Activated naive CD4-positive, alpha-beta T cell treated with anti-CD3 and anti-CD28 coated beads for 36 hours (primary cell): Measurements from ENCODE around the gene MALT1. TPM values are rescaled to one million over a fixed set of nuclear protein-coding genes. Genes with fewer than 3 reads are reported as not detected.
"Not testable (repeated sequence)": the region's sequence is repeated elsewhere in the genome, so short reads cannot be mapped to it uniquely, and the experiment has no call there.

Experiments used
- CTCF ChIA-PET: fragments of 350-600 bp; sonication (Branson Sonifier 250); formaldehyde crosslinking; loops from one replicate; lab custom pipeline; 2021; ENCODE audit warnings: antibody characterized with exemption; lab: Charles Lee
- DNase-seq: peaks from one replicate; pipeline ENCODE4 v3.0.0-alpha.2; 2020
- H3K27ac Mint-ChIP-seq: one replicate; pipeline ENCODE4 v1.8.0; 2021; ENCODE audit warnings: mild to moderate bottlenecking, mixed read lengths
- H3K27me3 Mint-ChIP-seq: one replicate; pipeline ENCODE4 v1.8.0; 2021; ENCODE audit warnings: low read depth, mixed read lengths
- H3K36me3 Mint-ChIP-seq: one replicate; pipeline ENCODE4 v1.8.0; 2021; ENCODE audit warnings: low read depth, mixed read lengths
- H3K4me1 Mint-ChIP-seq: one replicate; pipeline ENCODE4 v1.8.0; 2021; ENCODE audit warnings: low read depth, mixed read lengths
- H3K4me3 Mint-ChIP-seq: one replicate; pipeline ENCODE4 v1.8.0; 2021; ENCODE audit warnings: mild to moderate bottlenecking, moderate library complexity, mixed read lengths
- H3K9me3 Mint-ChIP-seq: one replicate; pipeline ENCODE4 v1.8.0; 2021; ENCODE audit warnings: mixed read lengths
- intact Hi-C: fragments of 100-400 bp; cut with micrococcal nuclease; formaldehyde crosslinking; loops from one replicate; pipeline ENCODE4 v1.15.1; 2023
- total RNA-seq, 2 experiments: library from RNA; stranded (reverse); gene quantifications; one replicate each; pipeline ENCODE4 v1.2.3, GENCODE V29; 2021

Gene MALT1
- total RNA-seq, 2 experiments from 2014 or later: 39.7 to 41.0 TPM

DNA sequence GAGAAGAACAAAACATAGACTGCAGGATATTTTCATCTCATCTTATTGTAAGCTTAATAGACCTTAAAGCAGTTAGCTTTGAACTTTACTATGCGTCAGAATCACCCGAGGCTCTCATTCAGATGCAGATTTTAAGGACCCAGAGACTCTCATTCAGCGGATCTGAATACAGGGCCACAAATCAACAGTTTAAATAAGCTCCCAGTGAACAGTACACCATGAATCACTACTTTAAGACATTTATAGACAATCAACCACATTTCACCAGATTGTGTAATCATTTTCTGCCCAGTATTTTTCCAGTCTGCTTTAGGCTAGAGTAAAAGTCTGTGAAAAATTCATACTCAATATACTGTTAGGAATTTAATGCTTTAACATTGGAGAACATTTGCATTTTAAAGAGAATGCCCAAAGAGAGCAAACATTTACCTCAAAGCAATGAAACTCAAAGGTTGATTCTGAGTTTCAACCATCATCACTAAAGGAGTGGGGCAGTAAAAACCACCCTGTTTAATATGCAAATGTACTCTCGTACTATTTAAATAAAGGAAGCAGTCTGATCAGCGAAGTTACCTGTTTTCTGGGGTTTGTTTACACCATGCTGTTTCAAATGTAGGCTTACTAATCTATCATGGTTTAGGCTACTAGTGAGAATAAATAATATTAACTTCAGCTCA lies 31.4 kb upstream of the MALT1 start:
- H3K27me3 Mint-ChIP-seq: no peaks in the 10 kb centered on the region
- no peak overlapping the region for H3K27ac Mint-ChIP-seq
- H3K36me3 Mint-ChIP-seq: no peaks in the 10 kb centered on the region
- no peaks in the 10 kb centered on the region for H3K9me3 Mint-ChIP-seq
- no peak for DNase-seq
- CTCF ChIA-PET: interaction anchor here (0.7 to 1.3 kb wide), 3 partner anchors 29 to 693 kb away, joined by 3 to 5 read pairs (median 3); no protein-coding TSS in a partner anchor
- H3K4me1 Mint-ChIP-seq: peaks cover 29% of the 10 kb centered on the region
- no peak overlapping the region for H3K4me3 Mint-ChIP-seq
- intact Hi-C loops: no loop called here

- H3K4me1 Mint-ChIP-seq: peaks cover 25% of the 10 kb centered on the region
- CTCF ChIA-PET: interaction anchor here (1.1 kb wide), 1 partner anchor 70 kb away, joined by 3 read pairs; no protein-coding TSS in a partner anchor
- H3K27me3 Mint-ChIP-seq: no peaks in the 10 kb centered on the region
- H3K36me3 Mint-ChIP-seq: no peaks in the 10 kb centered on the region
- intact Hi-C loops: no loop called here
- DNase-seq: no peak
- no peak overlapping the region for H3K4me3 Mint-ChIP-seq
- no peaks in the 10 kb centered on the region for H3K9me3 Mint-ChIP-seq
- H3K27ac Mint-ChIP-seq: no peak overlapping the region
These were observed 30.8 kb upstream of the MALT1 start for GRCh38 chr18:58640428-58640805.

- Mint-ChIP-seq H3K27ac (no peak overlapping the region), H3K27me3 (no peaks in the 10 kb centered on the region), H3K4me3 (no peak overlapping the region), H3K9me3 (no peaks in the 10 kb centered on the region), H3K36me3 (no peaks in the 10 kb centered on the region), H3K4me1 (peaks cover 22% of the 10 kb centered on the region)
- DNase-seq: no peak
- intact Hi-C loops: no loop called here
- CTCF ChIA-PET: interaction anchor here (1.1 kb wide), 1 partner anchor 69 kb away, joined by 3 read pairs; no protein-coding TSS in a partner anchor
These were observed 30.2 kb upstream of the MALT1 start for GRCh38 chr18:58640891-58641610.

DNA sequence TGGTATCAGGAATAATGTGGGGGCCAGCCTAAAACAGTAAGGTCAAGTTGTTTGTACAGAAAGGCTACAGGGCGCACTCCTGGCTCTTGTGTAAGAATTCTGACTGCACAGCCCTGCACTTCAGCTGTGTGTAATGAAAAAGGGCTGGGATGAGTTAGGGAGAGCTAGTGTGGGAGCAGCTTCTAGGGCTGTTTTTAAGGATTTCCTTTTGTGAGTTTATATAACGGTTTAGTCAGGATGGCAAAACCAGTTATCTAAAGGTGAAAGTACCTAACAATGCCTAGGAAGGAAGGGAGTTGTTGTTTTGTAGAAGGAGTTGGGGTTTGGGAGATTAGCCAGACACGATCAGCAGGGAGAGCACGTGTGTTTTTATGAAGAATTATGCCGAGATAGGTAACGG lies 27.7 kb upstream of the MALT1 start:
- H3K9me3 Mint-ChIP-seq, H3K36me3 Mint-ChIP-seq: not testable (repeated sequence)

GRCh38 chr18:58645398-58645797 lies 25.9 kb upstream of the MALT1 start:
- Mint-ChIP-seq H3K9me3 (peaks cover 5% of the 10 kb centered on the region), H3K4me3 (no peak overlapping the region), H3K27ac (no peak overlapping the region), H3K27me3 (no peaks in the 10 kb centered on the region), H3K4me1 (peaks cover 25% of the 10 kb centered on the region), H3K36me3 (no peaks in the 10 kb centered on the region)
- no peak for DNase-seq
- intact Hi-C loops: no loop called here
- CTCF ChIA-PET: no interaction called here

More for the DNA sequence above, 27.7 kb upstream of the MALT1 start:
- peaks cover 19% of the 10 kb centered on the region for H3K4me1 Mint-ChIP-seq
- DNase-seq, H3K4me3 Mint-ChIP-seq, intact Hi-C loops, CTCF ChIA-PET, H3K27ac Mint-ChIP-seq, H3K27me3 Mint-ChIP-seq: not testable (repeated sequence)

- Mint-ChIP-seq H3K36me3 (no peaks in the 10 kb centered on the region), H3K4me1 (peaks cover 31% of the 10 kb centered on the region), H3K4me3 (no peak overlapping the region), H3K27ac (no peak overlapping the region), H3K27me3 (no peaks in the 10 kb centered on the region), H3K9me3 (peaks cover 5% of the 10 kb centered on the region)
- intact Hi-C loops: no loop called here
- no peak for DNase-seq
- CTCF ChIA-PET: interaction anchor here (0.8 to 1.9 kb wide), 2 partner anchors 105 to 122 kb away, joined by 3 to 5 read pairs; no protein-coding TSS in a partner anchor
These were observed 24.9 kb upstream of the MALT1 start for GRCh38 chr18:58646334-58646862.

- no peak overlapping the region for H3K27ac Mint-ChIP-seq
- CTCF ChIA-PET: interaction anchor here (0.5 to 1.1 kb wide), 6 partner anchors 9 to 336 kb away, joined by 3 to 5 read pairs (median 3); no protein-coding TSS in a partner anchor
- peaks cover 5% of the 10 kb centered on the region for H3K36me3 Mint-ChIP-seq
- intact Hi-C loops: loop anchor here (1.0 kb wide), 10 partner anchors 14 to 109 kb away; partner anchors contain the start of gene ALPK2
- peaks cover 59% of the 10 kb centered on the region for H3K4me1 Mint-ChIP-seq
- DNase-seq: peak; percentile 78
- no peaks in the 10 kb centered on the region for H3K27me3 Mint-ChIP-seq
- peaks cover 16% of the 10 kb centered on the region for H3K9me3 Mint-ChIP-seq
- H3K4me3 Mint-ChIP-seq: no peak overlapping the region
These were observed 21.1 kb upstream of the MALT1 start for GRCh38 chr18:58649966-58650816.

- H3K27me3 Mint-ChIP-seq, H3K27ac Mint-ChIP-seq, H3K36me3 Mint-ChIP-seq, DNase-seq, H3K4me3 Mint-ChIP-seq: not testable (repeated sequence)
- peaks cover 18% of the 10 kb centered on the region for H3K9me3 Mint-ChIP-seq
- CTCF ChIA-PET: interaction anchor here (0.5 to 1.1 kb wide), 5 partner anchors 8 to 336 kb away, joined by 3 to 5 read pairs (median 3); no protein-coding TSS in a partner anchor
- peaks cover 57% of the 10 kb centered on the region for H3K4me1 Mint-ChIP-seq
- intact Hi-C loops: loop anchor here (1.0 kb wide), 10 partner anchors 14 to 110 kb away; partner anchors contain the start of gene ALPK2
These were observed 20.4 kb upstream of the MALT1 start for GRCh38 chr18:58650830-58651229.

GRCh38 chr18:58653144-58653722 lies 18.0 kb upstream of the MALT1 start:
- DNase-seq: peak; percentile 29
- Mint-ChIP-seq H3K9me3 (peaks cover 19% of the 10 kb centered on the region), H3K4me1 (peaks cover 69% of the 10 kb centered on the region)
- CTCF ChIA-PET, intact Hi-C loops, H3K27ac Mint-ChIP-seq, H3K27me3 Mint-ChIP-seq, H3K4me3 Mint-ChIP-seq, H3K36me3 Mint-ChIP-seq: not testable (repeated sequence)

DNA sequence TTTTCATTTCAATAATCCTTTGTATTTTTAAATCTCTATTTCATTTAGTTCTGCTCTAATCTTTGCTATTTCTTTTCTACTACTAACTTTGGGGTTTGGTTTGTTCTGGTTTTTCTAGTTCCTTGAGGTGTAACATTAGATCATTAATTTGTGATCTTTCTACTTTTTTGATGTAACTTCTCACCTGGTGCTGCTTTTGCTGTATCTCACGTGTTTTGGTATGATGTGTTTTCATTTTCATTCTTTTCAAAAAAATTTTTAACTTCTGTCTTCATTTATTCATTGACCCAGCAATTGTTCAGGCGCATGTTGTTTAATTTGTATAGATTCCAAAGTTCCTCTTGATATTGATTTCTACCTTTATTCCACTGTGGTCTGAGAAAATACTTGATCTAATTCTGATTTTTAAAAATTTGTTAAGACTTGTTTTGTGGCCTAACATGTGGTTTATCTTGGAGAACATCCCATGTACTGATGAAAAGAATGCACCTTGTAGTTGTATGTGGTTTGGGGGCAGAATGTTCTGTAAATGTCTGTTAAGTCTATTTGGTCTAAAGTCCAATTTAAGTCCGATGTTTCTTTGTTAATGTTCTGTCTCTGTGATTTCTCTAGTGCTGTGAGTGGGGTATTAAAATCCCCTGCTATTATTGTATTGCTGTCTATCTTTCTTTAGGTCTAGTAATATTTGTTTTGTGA lies 17.3 kb upstream of the MALT1 start:
- intact Hi-C loops: no loop called here
- peaks cover 5% of the 10 kb centered on the region for H3K36me3 Mint-ChIP-seq
- CTCF ChIA-PET: no interaction called here
- DNase-seq: no peak
- no peak overlapping the region for H3K4me3 Mint-ChIP-seq
- no peaks in the 10 kb centered on the region for H3K27me3 Mint-ChIP-seq
- H3K4me1 Mint-ChIP-seq: peaks cover 66% of the 10 kb centered on the region
- peaks cover 19% of the 10 kb centered on the region for H3K9me3 Mint-ChIP-seq
- H3K27ac Mint-ChIP-seq: no peak overlapping the region
